B cell (primary cell): Measurements from ENCODE around the gene PTF1A. TPM values are rescaled to one million over a fixed set of nuclear protein-coding genes. Genes with fewer than 3 reads are reported as not detected.

Experiments
- ATAC-seq: fragments of 200-7000 bp; cut with Tn5 transposase; one replicate; pipeline ENCODE4 v1.10.0; 2021; ENCODE audit warnings: low read depth, mild to moderate bottlenecking, moderate number of reproducible peaks, moderate library complexity
- CTCF ChIA-PET: fragments of 350-600 bp; sonication (Branson Sonifier 250); formaldehyde crosslinking; loops from one replicate; lab custom pipeline; 2021; ENCODE audit warnings: antibody characterized with exemption, inconsistent platforms; lab: Charles Lee
- POLR2A ChIA-PET: fragments of 350-600 bp; sonication (Branson Sonifier 250); formaldehyde crosslinking; loops from one replicate; lab custom pipeline; 2021; ENCODE audit warnings: antibody characterized with exemption; lab: Charles Lee
- DNase-seq: peaks from one replicate; pipeline ENCODE4 v3.0.0; 2013
- H2AFZ ChIP-seq: 2 replicates; pipeline ENCODE4 v1.6.1; 2012; ENCODE audit warnings: mild to moderate bottlenecking, low read depth, low read length; ENCODE audit not compliant: insufficient read depth, poor library complexity, severe bottlenecking
- H3K27ac ChIP-seq, 2 donors: 1 replicate in 1 of 2; 2 replicates in 1 of 2; pipeline ENCODE4 v1.5.1; 2012 to 2013; ENCODE audit warnings: low read length in 2 of 2, mild to moderate bottlenecking in 2 of 2, moderate library complexity in 1 of 2
- H3K27me3 ChIP-seq, 4 experiments: fragments of 200-600 bp in 1 of 4; sonication (generic) in 1 of 4; replicated peaks in 1 of 4; 1 replicate in 2 of 4; 2 replicates in 2 of 4; pipeline versions ENCODE4 v1.6.1 to v1.7.0; 2013 to 2016; ENCODE audit warnings: low read length in 3 of 4, mild to moderate bottlenecking in 2 of 4, mixed read lengths in 1 of 4, moderate library complexity in 1 of 4; ENCODE audit not compliant: insufficient read depth in 4 of 4, control insufficient read depth in 3 of 4; ENCODE audit errors: control extremely low read depth in 1 of 4
- H3K36me3 ChIP-seq, 2 experiments: replicated peaks in 1 of 2; 1 replicate in 1 of 2; 2 replicates in 1 of 2; pipeline versions ENCODE4 v1.6.1 to v1.7.1; 2013; ENCODE audit warnings: low read length in 1 of 2; ENCODE audit not compliant: insufficient read depth in 2 of 2, control insufficient read depth in 1 of 2; ENCODE audit errors: control extremely low read depth in 1 of 2, extremely low read depth in 1 of 2
- H3K4me1 ChIP-seq, 2 donors: fragments of 200-600 bp in 1 of 2; sonication (generic) in 1 of 2; 1 replicate in 1 of 2; 2 replicates in 1 of 2; pipeline versions ENCODE4 v1.5.1 to v1.6.1; 2013 to 2017; ENCODE audit warnings: low read length in 2 of 2; ENCODE audit not compliant: control insufficient read depth in 2 of 2, insufficient read depth in 2 of 2
- H3K4me2 ChIP-seq: replicated peaks from 2 replicates; pipeline ENCODE3; 2012; ENCODE audit warnings: mild to moderate bottlenecking, low read depth, low read length; ENCODE audit not compliant: poor library complexity, severe bottlenecking
- H3K4me3 ChIP-seq, 5 experiments: fragments of 200-600 bp in 1 of 5; sonication (generic) in 1 of 5; 1 replicate in 3 of 5; 2 replicates in 2 of 5; pipeline versions ENCODE4 v1.5.1 to v1.7.0; 2011 to 2016; ENCODE audit warnings: low read length in 4 of 5, mild to moderate bottlenecking in 4 of 5, low read depth in 2 of 5, control low read depth in 1 of 5, moderate library complexity in 1 of 5; ENCODE audit not compliant: insufficient read depth in 1 of 5; ENCODE audit errors: control extremely low read depth in 1 of 5, extremely low read depth in 1 of 5
- H3K79me2 ChIP-seq: fragments of 200-600 bp; sonication (generic); one replicate; pipeline ENCODE4 v1.6.0; 2016; ENCODE audit warnings: low read length; ENCODE audit not compliant: control insufficient read depth, insufficient read depth
- H3K9ac ChIP-seq: fragments of 200-600 bp; sonication (generic); 2 replicates; pipeline ENCODE4 v1.6.1; 2017; ENCODE audit warnings: mild to moderate bottlenecking, low read length, moderate library complexity
- H3K9me3 ChIP-seq, 3 donors: one replicate each; pipeline versions ENCODE4 v1.6.1 to v1.7.1; 2013; ENCODE audit warnings: low read length in 2 of 3; ENCODE audit not compliant: control insufficient read depth in 2 of 3, insufficient read depth in 1 of 3; ENCODE audit errors: control extremely low read depth in 1 of 3
- H4K20me1 ChIP-seq: 2 replicates; pipeline ENCODE4 v1.6.0; 2012; ENCODE audit warnings: mild to moderate bottlenecking, low read length; ENCODE audit not compliant: insufficient read depth, control insufficient read depth, poor library complexity, severe bottlenecking
- H3K27ac Mint-ChIP-seq: one replicate; pipeline ENCODE4 v1.8.0; 2021; ENCODE audit warnings: mixed read lengths
- H3K27me3 Mint-ChIP-seq: one replicate; pipeline ENCODE4 v1.8.0; 2021; ENCODE audit warnings: mixed read lengths
- H3K4me1 Mint-ChIP-seq: one replicate; pipeline ENCODE4 v1.8.0; 2021; ENCODE audit warnings: mixed read lengths
- H3K4me3 Mint-ChIP-seq: one replicate; pipeline ENCODE4 v1.8.0; 2021; ENCODE audit warnings: mixed read lengths
- H3K9me3 Mint-ChIP-seq: one replicate; pipeline ENCODE4 v1.8.0; 2022; ENCODE audit warnings: mixed read lengths; ENCODE audit not compliant: insufficient read depth
- EZH2 ChIP-seq: IDR thresholded peaks from 2 replicates; pipeline ENCODE4 v1.6.1; 2012; ENCODE audit warnings: borderline replicate concordance, low read depth, mild to moderate bottlenecking, moderate library complexity, low read length; ENCODE audit not compliant: insufficient read depth, poor library complexity, severe bottlenecking
- WGBS: methylation state at CpG from one replicate; pipeline ENCODE4 v1.1.5; 2013; ENCODE audit warnings: missing lambda C conversion rate; ENCODE audit not compliant: insufficient coverage; 5-methylcytosine and 5-hydroxymethylcytosine counted together
- intact Hi-C: fragments of 100-400 bp; cut with micrococcal nuclease; formaldehyde crosslinking; loops from one replicate; pipeline ENCODE4 v1.10.0; 2022
- polyA minus RNA-seq: library from RNA; depleted of rRNA, polyadenylated mRNA; stranded (reverse); fragments of >200 nt; gene quantifications from 2 replicates; pipeline ENCODE4 v1.2.3, GENCODE V29; 2012
- polyA plus RNA-seq: library from polyadenylated mRNA; depleted of rRNA; stranded (reverse); fragments of >200 nt; gene quantifications from 2 replicates; pipeline ENCODE4 v1.2.3, GENCODE V29; 2012
- total RNA-seq, 2 donors: library from RNA; stranded (reverse); fragments of 120-200 nt in 1 of 2; gene quantifications; 1 replicate in 1 of 2; 2 replicates in 1 of 2; pipeline versions ENCODE4 v1.2.3 to v1.2.4, GENCODE V29; 2013 to 2022
- TF ChIP-seq, protein P1 (sequence below): fragments of 200-600 bp; IDR thresholded peaks from one replicate; pipeline ENCODE4 v1.8.0; 2022; ENCODE audit warnings: antibody characterized with exemption, mild to moderate bottlenecking

The PTF1A gene, protein sequence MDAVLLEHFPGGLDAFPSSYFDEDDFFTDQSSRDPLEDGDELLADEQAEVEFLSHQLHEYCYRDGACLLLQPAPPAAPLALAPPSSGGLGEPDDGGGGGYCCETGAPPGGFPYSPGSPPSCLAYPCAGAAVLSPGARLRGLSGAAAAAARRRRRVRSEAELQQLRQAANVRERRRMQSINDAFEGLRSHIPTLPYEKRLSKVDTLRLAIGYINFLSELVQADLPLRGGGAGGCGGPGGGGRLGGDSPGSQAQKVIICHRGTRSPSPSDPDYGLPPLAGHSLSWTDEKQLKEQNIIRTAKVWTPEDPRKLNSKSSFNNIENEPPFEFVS
- total RNA-seq (not detected in 2 replicates), polyA plus RNA-seq (not detected in 2 replicates), polyA minus RNA-seq (0.14 TPM in 1 of 2 replicates, not detected in the other)
- not detected for total RNA-seq (2013)

DNA sequence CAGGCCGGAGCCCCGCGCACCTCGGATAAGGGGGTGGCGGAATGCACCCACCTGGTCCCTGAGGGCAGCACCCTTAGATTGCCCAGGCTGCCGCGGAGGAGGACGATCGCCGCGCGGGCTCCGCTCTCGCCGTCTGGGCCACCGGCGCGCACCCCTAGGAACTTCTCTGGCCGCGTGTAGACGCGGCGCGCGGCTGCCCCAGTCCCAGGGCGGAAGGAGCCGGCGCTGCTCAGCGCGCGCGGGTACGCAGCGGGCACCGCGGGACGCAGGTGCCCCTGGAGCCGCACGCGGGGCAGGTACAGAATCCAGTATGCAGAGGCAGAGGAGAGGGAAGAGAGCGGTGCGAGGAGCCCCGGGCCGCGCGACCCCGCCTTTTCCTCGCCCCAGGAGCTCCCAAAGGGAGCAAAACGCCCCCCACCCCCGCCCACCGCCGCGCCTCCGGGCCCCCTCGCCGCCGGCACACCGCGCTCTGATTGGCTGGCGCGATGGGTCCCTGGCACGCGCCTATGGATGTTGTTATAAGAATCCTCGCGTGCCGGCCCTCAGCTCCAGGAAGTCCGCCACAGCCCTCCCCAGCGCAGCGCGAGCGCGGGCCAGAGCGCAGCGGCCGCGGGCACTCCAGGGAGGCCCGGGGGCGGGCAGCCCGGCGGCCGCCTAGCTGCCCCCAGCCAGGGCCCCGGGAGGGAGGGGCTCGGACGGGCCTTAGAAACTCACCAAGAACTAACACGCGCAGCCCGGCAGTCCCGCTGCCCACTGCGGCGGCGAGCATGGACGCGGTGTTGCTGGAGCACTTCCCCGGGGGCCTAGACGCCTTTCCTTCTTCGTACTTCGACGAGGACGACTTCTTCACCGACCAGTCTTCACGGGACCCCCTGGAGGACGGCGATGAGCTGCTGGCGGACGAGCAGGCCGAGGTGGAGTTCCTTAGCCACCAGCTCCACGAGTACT lies at the start of gene PTF1A:
PTF1A (plus strand) TSS at position 549 of the 948 bp plus-strand sequence; CDS start at position 768, 219 bp downstream.
- 11% methylated on average over 103 of the region's 107 CpGs for WGBS
- no peak within 1 kb of the TSS for H3K4me3 Mint-ChIP-seq
- peaks cover 0 to 60% (median 28%) of the 10 kb centered on the region in 4 experiments for H3K27me3 ChIP-seq

More for the DNA sequence above, at the start of gene PTF1A:
- intact Hi-C loops, result no loop called here
- Histone ChIP-seq H3K4me2 (no peak within 1 kb of the TSS), H3K27ac (no peak within 1 kb of the TSS), H3K9ac (no peak within 1 kb of the TSS), H4K20me1 (no peaks in the 10 kb centered on the region), H3K4me3 (no peak within 1 kb of the TSS), H2AFZ (no peak within 1 kb of the TSS), H3K36me3 (no peaks in the 10 kb centered on the region), H3K9me3 (no peaks in the 10 kb centered on the region), H3K4me1 (no peaks in the 10 kb centered on the region), H3K79me2 (no peaks in the 10 kb centered on the region)
- no peak for ATAC-seq
- H3K27me3 Mint-ChIP-seq, result peaks cover 65% of the 10 kb centered on the region
- no peak within 1 kb of the TSS for H3K27ac Mint-ChIP-seq
- TF ChIP-seq, protein P1, sequence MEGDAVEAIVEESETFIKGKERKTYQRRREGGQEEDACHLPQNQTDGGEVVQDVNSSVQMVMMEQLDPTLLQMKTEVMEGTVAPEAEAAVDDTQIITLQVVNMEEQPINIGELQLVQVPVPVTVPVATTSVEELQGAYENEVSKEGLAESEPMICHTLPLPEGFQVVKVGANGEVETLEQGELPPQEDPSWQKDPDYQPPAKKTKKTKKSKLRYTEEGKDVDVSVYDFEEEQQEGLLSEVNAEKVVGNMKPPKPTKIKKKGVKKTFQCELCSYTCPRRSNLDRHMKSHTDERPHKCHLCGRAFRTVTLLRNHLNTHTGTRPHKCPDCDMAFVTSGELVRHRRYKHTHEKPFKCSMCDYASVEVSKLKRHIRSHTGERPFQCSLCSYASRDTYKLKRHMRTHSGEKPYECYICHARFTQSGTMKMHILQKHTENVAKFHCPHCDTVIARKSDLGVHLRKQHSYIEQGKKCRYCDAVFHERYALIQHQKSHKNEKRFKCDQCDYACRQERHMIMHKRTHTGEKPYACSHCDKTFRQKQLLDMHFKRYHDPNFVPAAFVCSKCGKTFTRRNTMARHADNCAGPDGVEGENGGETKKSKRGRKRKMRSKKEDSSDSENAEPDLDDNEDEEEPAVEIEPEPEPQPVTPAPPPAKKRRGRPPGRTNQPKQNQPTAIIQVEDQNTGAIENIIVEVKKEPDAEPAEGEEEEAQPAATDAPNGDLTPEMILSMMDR, result no peak
- no peak for TF ChIP-seq EZH2
- DNase-seq, result no peak
- H3K4me1 Mint-ChIP-seq, result peaks cover 1% of the 10 kb centered on the region
- CTCF ChIA-PET, result no interaction called here
- H3K9me3 Mint-ChIP-seq, result no peaks in the 10 kb centered on the region
- POLR2A ChIA-PET, result no interaction called here
